Measurements from ENCODE around the gene FGGY.

The FGGY gene

DNA sequence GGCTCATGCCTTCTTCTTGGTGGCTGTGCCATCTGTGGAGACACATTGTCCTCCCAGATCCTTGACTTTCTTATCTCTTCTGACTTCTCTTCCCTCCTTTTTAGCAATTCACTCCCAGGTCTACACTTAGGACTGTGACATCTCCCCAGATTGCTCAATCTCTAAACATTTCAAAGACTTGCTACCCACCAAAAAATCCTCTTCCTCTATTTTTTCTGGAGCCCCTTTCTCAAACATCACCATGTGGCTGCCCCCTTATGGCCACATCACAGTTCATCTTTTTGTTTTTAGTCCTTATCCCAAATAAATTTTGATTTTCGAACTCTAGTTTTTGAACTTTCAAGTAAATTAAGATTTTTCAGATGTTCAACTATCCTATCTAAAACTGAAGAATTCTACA lies 369.2 kb downstream of the FGGY start:
- peak in 2 of 3 donors; percentile 9 to 17 for DNase-seq

DNA sequence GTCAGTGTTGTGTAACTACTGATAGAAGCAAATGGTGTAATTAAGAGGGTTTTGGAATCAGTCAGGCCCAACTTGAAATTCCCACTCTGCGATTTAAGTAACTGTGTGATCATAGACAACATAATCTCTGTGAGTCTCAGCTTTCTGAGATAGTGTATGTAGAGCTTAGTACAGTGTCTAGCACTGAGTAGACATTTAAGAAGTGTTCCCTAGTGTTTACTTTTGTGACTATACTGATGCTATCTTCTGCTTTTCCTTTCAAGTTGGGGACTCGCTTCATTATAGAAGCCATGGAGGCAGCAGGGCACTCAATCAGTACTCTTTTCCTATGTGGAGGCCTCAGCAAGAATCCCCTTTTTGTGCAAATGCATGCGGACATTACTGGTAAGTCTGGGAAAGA lies 370.1 kb downstream of the FGGY start:
- no peak for DNase-seq

DNA sequence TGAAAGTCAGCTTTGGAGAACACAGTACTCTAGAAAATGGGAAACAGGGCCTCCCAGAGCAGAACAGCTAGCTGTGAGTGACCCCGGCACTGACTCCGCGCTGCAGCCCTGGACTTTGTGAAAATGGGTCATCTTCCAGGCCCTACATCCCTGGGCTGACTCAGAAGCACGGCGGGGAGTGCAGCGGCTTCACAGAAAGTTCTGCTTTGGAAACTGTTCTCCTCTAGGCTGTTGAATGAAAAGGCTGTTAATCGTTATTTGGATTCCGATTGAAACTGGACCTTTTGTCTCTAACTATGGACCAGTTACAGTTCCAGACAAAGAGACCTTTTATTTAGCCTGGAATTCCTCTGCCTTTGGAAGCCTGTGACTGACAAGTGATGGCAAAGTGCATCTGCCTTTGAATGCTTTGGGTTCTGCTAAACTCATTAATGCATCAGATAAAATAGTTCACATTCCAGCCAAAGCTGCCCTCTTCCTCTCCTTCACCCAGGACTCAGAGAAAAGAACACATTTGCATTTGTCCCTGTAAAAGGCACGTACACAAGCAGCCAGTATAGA lies 372.9 kb downstream of the FGGY start:
- DNase-seq = peak; percentile 62 to 70 (median 67)

DNA sequence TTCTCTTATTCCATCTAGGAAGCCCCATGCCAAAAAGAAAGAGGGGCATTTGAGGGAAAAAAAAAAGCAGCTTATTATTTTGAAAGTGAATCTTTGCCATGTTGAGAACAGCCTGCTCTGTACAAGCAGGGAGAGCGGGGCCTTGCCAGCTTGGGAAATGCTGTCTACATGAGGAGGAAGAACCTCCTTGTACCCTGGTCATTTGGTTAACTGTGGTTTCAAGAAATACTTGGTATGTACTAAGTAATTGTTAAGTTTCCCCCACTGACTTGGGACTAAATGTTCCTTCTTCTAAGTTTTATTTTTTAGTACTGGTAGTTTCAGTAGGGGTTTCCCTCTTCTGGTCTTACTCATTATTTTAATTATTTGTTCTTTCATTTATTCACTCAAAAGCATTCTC lies 373.8 kb downstream of the FGGY start:
- peak in 2 of 3 donors; percentile 31 to 32 for DNase-seq

DNA sequence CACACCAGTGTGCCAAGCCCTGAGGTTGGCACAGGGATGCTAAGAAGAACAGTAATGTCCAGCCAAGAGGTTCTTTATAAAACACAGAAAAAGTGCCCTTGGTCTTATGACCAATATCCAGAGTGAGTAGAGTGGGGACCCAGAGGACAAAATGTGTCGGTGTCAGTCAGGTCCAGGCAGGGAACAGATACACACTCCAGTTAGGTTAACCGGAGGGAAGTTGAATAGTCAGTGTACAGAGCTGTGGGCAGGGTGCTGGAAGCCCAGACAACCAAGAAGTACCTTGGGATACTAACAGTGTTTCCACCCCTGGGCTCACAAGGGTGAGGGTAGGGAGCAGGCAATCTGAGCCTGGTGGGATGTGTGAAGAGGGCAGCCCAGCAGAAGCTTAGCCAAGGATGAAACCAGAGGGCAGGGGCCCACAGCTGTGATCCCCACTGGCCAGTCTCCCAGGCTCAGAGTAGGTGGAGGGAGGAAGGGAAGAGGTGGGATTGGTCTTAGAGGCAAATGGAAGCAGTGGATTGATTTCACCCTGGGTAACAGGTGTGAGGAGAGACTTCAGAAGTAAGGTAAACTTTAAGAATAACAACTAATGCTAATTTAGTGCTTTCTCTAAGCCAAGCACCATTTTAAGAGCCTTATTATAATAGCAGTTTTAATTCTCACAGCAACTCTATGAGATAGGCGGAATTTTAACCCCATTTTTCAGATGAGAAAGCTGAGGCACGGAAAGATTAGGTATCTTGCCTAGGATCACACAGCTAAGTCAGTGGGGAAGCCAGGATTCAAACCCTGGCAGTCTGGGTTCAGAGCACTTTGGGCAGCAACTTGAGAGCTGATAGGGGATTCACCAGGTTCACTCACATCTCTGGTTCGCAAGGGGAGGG lies 374.4 kb downstream of the FGGY start:
- peak in 1 of 3 donors; percentile 35 for DNase-seq

DNA sequence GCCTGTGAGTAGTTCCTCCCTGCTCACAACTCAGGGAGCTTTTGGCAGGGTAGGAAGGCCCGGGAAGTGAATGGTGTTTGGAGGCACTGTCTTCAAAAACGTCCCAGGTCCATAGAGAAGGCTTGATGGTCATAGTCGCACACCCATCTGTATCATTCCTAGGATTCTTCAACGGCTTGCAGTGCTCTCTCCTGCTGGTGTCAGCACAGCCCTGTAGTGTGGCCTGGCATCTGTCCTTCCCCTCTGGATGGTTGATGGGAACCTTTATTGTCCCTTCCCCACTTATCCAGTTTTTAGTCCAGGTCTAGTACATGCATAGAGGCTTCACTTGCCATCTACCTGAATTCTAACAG lies 375.0 kb downstream of the FGGY start:
- DNase-seq = no peak

DNA sequence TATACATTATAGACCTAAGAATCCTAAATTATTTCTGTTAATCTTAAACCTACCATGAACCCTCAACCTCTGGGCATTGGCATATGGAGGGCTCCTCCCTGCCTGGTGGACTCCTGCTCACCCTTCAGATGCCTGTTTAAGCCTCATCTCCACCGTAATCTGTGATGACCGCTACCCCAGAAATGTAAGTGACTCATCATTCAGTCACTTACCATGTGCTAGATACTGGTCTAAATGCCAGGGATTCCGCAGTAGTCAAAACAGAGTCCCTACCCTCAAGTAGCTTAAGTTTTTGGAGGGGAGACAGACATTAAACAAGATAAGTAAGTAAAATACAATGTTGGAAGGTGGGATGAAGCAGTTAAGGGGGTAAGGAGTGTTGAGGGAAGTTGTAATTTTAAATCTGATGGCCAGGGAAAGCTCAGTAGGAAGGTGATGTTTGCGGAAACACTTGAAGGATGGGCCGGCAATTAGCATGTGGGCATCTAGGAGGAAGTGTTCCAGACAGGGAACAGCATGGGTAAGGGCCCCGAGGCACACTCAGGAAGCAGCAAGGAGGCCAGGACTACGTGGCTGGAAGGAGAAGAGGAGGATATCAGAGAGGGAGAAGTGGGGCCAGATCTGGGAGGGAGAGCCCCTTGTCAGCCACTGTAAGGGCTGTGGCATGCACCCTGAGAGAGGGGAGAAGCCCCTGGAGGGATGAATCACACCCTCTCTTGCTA lies 376.1 kb downstream of the FGGY start:
- peak; percentile 67 to 79 (median 78) for DNase-seq

DNA sequence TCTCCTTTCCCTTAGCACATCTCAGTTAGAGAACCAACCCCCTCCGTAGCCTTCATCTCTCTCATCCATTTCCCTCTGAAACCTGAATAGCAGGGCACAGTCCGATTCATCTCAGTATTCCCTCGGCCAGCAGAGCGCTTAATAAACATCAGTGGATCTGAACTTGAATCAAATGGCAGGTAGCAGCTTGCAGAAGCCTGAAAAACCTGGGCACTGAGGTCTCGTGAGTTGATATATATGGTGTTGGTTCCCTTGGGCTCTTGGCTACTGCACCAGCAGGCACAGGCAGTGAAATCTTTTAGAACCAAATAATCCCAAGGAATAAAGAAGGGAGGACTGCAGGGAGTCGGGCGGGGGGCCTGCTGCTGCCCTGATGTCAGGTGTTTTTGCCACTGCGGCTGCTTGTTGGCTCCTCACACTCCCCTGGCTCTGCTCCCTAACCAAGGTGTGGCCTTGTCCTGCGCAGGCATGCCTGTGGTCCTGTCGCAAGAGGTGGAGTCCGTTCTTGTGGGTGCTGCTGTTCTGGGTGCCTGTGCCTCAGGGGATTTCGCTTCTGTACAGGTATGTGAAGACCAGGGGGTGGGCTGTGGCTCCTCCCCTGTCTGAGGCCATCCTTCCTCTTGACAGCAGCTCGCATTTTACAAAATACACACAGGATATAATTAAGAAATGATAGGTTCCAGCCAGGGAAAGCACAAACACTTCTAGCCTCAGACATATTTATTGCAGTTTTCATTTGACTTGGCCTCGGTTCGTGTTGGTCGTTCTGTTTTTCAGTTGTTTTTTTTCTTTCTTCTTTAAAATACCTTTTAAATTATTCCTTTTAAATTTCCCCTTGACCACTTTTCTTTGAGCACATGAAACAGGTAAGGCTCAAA lies 376.9 kb downstream of the FGGY start:
- no peak for DNase-seq

DNA sequence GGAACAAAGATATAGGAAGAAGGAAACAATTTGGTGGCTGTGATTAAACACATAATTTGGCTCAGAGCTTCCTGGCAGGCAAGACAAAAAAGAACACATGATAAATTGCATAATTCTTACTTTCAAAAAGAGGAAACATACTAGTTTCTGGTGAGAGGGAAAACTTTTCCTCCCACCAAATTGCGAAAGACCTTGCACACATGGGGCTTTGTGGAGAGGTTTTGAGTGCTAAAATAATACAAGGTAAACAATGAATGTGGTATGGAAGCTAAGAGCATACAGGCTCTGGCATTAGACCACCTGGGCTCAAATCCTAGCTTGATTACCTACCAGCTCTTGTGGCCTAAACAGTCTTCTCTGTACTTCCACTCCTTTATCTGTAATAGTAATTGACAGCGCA lies 377.7 kb downstream of the FGGY start:
- peak; percentile 78 to 97 (median 96) for DNase-seq

DNA sequence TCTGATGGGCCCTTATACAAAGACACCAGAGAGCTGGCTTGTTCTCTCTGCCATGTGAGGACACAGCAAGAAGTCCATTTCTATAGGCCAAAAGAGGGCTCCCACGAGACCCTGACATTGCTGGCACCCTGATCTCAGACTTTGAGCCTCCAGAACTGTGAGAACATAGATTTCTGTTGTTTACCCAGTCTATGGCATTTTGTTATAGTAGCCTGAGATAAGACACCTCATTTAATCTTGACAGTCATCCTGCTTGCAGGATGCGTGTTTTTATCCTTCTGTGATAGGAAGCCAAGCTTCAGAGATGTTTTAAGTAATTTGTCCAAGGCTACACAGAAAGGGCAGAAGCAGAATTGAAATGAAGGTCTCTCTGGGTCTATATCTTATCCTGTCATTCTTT lies 379.0 kb downstream of the FGGY start:
- no peak for DNase-seq

DNA sequence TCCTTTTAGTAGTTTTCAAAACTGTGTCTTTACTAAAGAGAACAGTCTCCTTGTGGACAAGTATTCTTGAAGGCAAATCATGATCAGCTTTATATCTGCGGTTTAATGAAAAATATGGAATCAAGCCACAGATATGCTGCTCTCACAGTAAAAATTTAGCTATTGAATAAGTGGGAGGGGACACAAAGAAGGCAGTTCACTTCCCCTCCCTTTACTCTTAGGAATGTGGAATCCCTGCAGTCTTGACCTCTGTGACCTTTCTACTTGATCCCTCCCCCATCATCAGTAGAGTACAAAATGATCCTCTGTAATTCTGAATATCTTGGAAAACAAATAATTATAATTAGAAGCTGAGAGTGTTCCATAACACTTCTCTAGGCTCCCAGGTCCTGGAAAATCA lies 381.1 kb downstream of the FGGY start:
- no peak for DNase-seq

DNA sequence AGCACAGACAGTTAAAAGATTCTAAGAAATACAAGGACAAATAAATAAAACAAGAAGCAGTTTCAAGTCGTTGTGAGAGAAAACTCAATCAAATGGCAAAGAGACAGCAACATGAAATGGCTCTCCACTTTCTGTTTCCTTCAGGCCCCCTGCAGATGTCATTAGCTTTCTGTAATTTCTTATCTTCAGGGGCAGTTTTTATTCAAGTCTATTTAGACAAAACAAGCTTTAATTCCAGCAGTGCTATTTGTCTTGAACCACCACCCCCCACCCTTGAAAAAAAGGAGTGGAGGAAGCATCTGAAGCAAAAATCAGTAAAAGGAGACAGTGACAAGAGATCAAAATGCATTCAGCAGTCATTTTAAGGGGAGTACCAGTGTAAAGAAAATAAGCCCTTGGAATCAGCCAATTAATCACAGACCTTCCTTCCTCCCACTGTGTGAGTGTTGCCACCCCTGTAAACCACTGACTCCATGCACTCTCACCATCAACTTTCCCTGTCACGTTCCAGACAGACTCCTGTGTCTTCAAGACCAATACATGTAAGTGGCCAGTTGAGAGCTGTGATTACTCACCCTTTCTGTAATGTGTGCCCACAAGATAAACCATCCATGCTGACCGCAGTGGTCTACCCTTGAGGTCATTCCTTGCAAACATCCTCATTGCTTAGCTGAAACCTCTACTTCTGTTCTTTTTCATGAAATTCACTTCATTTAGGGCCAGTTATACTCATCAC lies 381.8 kb downstream of the FGGY start:
- peak; percentile 74 to 91 (median 81) for DNase-seq

DNA sequence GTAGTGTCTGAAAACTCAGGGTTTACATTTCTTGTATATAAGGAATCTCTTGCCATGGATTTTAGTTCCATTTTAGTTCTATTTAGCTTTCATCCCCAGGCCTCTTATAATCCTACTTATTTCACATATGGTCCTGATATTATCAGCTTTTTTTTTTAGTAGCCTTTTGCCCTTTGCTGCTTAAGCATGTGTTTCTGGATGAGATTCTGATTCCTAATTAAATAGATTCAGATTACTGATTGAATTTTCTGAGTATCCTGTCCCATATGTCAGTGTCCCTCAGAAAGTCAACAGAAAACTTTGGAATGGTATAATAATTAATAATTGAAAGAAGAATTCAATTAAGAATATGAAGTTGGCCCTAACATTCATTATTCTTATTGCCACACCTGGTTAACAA lies 383.1 kb downstream of the FGGY start:
- DNase-seq = no peak

DNA sequence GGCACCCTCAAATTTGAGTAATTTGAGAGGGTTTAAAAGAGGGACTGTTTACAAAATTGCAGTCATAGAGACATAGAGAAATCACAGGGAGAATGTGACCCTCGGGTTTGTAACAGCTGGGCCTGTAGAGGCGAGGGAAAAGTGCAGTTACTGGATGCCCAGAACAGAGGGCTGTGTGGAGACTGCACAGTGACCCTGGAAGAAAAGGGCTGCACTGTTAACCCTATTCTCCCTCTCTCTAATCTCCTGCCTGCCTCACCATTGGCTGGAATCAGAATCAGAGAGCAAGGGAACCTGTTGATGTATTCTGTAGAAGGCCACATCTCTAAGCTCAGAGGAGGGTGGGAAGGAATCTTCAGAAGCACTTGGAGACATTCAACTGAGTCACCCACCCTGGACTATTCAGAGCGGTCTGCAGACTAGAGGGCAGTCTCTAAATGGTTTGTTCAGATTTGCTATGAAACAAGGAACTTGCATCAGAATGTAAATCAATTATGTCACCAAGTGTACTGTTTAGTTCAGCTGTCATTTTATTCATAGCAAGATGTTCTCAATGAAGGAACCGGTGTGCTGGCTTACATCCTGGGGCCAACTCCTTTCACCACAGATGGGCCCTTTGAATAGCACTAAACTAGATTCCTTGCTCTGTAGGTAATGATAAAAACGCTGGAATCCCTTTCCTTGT lies 385.6 kb downstream of the FGGY start:
- peak; percentile 68 to 83 (median 72) for DNase-seq

DNA sequence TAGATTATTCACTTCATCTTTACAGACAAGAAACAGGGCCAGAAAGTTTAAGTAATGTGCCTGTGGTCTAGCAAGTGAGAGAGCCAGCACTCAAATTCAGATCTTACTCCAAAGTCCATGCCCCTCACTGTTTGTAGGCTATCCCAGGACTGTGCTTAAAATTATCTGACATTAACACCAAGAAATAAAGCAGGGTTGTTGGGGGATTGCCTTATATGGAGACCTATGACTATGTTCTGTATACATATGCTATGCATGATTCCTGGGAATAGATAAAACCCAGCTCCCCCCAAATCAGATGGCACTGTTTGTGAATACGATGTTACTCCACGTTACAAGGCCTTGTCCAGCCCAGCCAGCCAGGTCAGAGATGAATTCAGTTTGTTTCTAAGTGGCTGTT lies 386.3 kb downstream of the FGGY start:
- no peak for DNase-seq

DNA sequence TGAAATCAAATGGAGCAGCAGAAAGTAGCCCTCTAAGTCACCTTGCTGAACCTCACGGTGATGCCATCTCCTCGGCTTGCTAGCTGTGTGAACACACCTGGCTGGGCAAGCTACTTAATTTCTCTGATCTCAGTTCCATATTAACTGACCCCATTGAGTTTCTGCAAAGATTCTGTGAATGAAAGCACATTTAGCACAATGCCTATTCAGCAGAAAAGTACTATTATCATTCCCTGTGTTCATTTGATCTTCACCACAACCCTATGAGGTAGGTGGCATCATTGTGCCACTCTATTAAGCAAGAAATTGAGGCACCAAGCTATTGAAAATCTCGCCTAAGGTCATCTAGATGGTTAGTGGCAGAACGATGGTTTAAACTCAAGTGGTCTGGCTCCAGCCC lies 387.8 kb downstream of the FGGY start:
- DNase-seq = no peak

DNA sequence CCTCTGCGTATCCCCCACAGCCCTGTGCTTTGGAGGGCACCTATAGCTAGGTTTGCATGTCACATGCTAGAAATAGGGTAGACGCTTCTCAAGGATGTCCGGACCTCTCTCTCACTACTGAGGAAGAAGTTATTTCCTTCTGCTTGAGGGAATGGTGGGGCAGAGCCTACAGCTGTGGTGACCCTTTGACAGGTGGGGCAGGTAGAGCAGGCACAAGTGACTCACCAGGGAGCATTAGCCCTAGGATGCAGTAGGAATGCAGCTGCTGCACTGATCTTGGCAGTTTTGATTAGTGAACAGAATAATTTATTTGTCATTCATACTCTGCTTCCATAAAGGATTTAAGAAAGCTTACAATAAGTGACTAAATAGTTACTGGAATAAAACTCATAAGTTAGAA lies 388.2 kb downstream of the FGGY start:
- no peak for DNase-seq

DNA sequence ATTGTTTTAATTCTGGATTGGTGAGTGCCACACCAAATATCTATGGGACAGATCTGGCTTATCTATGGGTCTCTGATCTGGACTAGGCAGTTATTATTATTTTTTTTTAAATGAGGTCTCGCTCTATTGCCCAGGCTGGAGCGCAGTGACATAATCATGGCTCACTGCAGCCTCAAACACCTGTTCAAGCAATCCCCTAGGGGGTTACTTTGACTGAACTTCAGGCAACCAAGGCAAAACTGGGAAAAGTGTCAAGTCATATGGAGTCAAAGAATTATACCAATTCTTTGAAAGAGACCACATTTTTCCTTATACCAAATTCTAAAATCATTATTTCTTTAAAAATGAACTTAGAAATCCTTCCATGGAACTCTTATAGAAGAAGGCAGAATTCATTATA lies 388.8 kb downstream of the FGGY start:
- DNase-seq = no peak

DNA sequence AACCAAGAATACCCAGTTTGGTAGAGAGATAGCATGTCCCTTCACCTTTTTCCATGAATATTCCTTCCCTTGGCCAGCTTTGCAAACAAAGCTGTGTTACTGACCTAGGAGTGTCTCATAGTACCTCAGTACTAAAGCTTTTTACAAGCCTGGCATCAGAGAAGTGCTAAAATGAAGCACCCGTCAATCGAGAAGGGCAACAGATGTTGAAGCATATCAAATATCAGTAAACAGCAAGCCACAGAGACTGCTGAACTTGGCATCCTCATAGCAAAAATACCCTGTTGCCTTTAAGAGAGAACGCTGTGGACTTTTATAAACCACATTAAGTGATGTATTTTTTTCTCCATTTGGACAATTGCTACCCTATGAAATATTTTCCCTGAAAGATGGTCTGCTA lies 389.3 kb downstream of the FGGY start:
- no peak for DNase-seq

DNA sequence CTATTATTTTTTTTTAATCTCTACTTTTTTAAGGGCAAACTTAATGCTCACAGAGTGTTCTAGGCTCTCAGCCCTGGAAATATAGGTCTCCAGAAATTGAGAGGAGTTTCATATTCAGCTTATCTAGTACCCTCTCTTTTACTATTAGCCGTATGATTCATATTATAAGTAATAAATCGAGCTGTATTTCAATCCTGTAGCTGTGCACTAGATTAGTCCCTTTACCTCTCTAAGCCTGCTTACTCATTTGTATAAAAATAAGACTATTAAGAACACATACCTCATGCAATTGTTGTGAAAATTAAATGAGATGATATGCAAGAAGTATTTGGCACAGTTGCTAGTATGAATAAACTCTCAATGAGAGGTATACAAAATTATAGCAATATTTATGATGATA lies 389.7 kb downstream of the FGGY start:
- no peak for DNase-seq

DNA sequence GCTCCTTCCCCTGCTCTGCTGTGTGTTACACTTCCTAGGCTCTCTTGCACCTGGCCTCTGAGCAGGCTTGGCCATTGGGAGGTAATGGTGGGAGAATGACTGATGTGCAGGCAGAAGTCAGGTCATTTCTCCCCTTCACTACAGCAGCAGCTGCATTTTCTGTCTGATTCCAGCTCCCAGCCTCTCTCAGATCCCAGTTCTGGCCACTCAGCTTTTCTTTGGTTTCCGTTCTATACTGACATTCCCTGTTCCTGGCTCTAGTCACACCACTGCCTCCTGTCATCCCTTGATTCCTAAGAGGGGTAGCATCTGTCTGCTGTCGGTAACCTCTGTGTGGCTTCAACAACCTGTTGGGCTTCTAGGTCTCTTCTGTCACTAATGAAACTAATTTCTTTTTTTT lies 390.2 kb downstream of the FGGY start:
- no peak for DNase-seq

DNA sequence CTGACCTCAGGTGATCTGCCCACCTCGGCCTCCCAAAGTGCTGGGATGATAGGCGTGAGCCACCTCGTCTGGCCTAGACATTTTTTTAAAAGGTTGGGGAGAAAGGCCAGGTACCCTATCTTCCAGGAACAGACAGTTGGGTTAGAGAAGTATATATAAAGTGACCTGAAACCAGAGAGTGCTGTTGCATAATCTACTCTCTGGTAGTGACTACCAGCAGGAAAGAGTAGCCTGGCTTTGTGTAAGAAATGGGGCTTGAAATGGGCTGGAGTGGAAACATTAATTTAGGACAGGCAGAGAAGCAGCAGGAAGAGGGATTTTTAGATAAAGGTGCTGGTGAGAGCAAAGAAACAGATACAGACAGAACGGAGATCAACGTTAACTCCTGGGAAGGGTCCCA lies 392.1 kb downstream of the FGGY start:
- no peak for DNase-seq

All from suppressor macrophage treated with lipopolysaccharide for 1 hour (primary cell).